Kidney (tissue), 14 donors: ENCODE data around the gene EPS8L1. TPM values are rescaled to one million over a fixed set of nuclear protein-coding genes. Genes with fewer than 3 reads are reported as not detected.

Source experiments
- DNase-seq, 5 donors: peaks; one replicate each; pipeline ENCODE4 v3.0.0-alpha.2; 2013 to 2020
- FAIRE-seq: peaks from 2 replicates; lab custom pipeline; 2012; peaks lifted over from hg19 to GRCh38; lab: Jason Lieb, UNC
- H3K27ac ChIP-seq, 2 donors: one replicate each; pipeline ENCODE4 v1.7.0; 2013; ENCODE audit warnings: low read depth in 2 of 2, low read length in 2 of 2, inconsistent platforms in 1 of 2
- H3K27me3 ChIP-seq: one replicate; pipeline ENCODE4 v1.7.1; 2013; ENCODE audit warnings: low read length, inconsistent platforms; ENCODE audit not compliant: control insufficient read depth, insufficient read depth
- H3K36me3 ChIP-seq, 3 donors: one replicate each; pipeline versions ENCODE4 v1.7.0 to v1.7.1; 2013; ENCODE audit warnings: low read length in 3 of 3, control low read depth in 1 of 3, inconsistent platforms in 1 of 3; ENCODE audit not compliant: insufficient read depth in 3 of 3, control insufficient read depth in 2 of 3
- H3K4me1 ChIP-seq, 3 donors: one replicate each; pipeline versions ENCODE4 v1.7.0 to v1.7.1; 2013; ENCODE audit warnings: low read length in 3 of 3, inconsistent platforms in 1 of 3, low read depth in 1 of 3; ENCODE audit not compliant: control insufficient read depth in 2 of 3, insufficient read depth in 2 of 3
- H3K4me3 ChIP-seq, 3 donors: one replicate each; pipeline versions ENCODE4 v1.7.0 to v1.8.1; 2013; ENCODE audit warnings: low read length in 3 of 3, control low read depth in 1 of 3, inconsistent platforms in 1 of 3
- H3K9ac ChIP-seq, 3 donors: one replicate each; pipeline versions ENCODE4 v1.7.0 to v1.7.1; 2013; ENCODE audit warnings: low read length in 3 of 3, control low read depth in 1 of 3, inconsistent platforms in 1 of 3
- H3K9me3 ChIP-seq, 3 donors: one replicate each; pipeline versions ENCODE4 v1.7.0 to v1.7.1; 2013; ENCODE audit warnings: low read length in 3 of 3, control low read depth in 1 of 3, inconsistent platforms in 1 of 3; ENCODE audit not compliant: control insufficient read depth in 2 of 3, insufficient read depth in 1 of 3
- intact Hi-C: fragments of 100-400 bp; cut with DNase I; formaldehyde crosslinking; loops from one replicate; pipeline ENCODE4 v1.11.1; 2022
- polyA plus RNA-seq: library from polyadenylated mRNA; stranded (reverse); fragments of 350-450 nt; fragmentation: Illumina TruSeq; extraction: RNeasy Lipid Tissue Mini Kit (QIAGEN cat#74804); gene quantifications from one replicate; pipeline ENCODE4 v1.2.3, GENCODE V29; 2014; ENCODE audit warnings: low read depth, low replicate concordance; ENCODE audit not compliant: insufficient read depth
- total RNA-seq: library from RNA; stranded (reverse); fragmentation: NEBNext Ultra II Directional; extraction: Animal tissue kit (Norgen Biotek cat#: 25700); gene quantifications from one replicate; pipeline ENCODE4 v1.2.1, GENCODE V29; 2021
- TF ChIP-seq, protein P1 (sequence below): IDR thresholded peaks from 3 replicates; pipeline ENCODE4 v1.5.1; 2012; ENCODE audit warnings: mild to moderate bottlenecking, moderate library complexity, borderline replicate concordance; ENCODE audit not compliant: insufficient read depth; ENCODE audit errors: extremely low read depth
- donor health status: control.
- donor health status: control.
- donor health status: control.
- donor health status: control.
- donor health status: control.
- donor health status: DM: yes; HTN: yes; CAD: no.
- donor health status: Normal renal cell carcinoma (clear cell type).

EPS8L1 gene
- total and polyA plus RNA-seq, 2 donors from 2014 or later = 45.4 to 95.0 TPM

GRCh38 chr19:55112777-55113569 is 37.3 kb downstream of the EPS8L1 start:
- H3K36me3 ChIP-seq = peaks cover 0 to 6% (median 4%) of the 10 kb centered on the region in 3 donors
- H3K27ac ChIP-seq = peak overlapping the region; percentile 63 to 83
- peak overlapping the region in 1 of 3 donors; percentile 29 for H3K9ac ChIP-seq
- peaks cover 0 to 21% (median 0%) of the 10 kb centered on the region in 3 donors for H3K4me1 ChIP-seq
- TF ChIP-seq, protein P1, sequence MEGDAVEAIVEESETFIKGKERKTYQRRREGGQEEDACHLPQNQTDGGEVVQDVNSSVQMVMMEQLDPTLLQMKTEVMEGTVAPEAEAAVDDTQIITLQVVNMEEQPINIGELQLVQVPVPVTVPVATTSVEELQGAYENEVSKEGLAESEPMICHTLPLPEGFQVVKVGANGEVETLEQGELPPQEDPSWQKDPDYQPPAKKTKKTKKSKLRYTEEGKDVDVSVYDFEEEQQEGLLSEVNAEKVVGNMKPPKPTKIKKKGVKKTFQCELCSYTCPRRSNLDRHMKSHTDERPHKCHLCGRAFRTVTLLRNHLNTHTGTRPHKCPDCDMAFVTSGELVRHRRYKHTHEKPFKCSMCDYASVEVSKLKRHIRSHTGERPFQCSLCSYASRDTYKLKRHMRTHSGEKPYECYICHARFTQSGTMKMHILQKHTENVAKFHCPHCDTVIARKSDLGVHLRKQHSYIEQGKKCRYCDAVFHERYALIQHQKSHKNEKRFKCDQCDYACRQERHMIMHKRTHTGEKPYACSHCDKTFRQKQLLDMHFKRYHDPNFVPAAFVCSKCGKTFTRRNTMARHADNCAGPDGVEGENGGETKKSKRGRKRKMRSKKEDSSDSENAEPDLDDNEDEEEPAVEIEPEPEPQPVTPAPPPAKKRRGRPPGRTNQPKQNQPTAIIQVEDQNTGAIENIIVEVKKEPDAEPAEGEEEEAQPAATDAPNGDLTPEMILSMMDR = no peak
- H3K9me3 ChIP-seq = no peaks in the 10 kb centered on the region
- intact Hi-C loops = no loop called here
- H3K27me3 ChIP-seq = no peaks in the 10 kb centered on the region
- no peak overlapping the region for H3K4me3 ChIP-seq
- DNase-seq (peak; percentile 63 to 81 (median 66)), FAIRE-seq (no peak)

GRCh38 chr19:55113570-55114039 is 37.9 kb downstream of the EPS8L1 start:
- Histone ChIP-seq H3K36me3 (peaks cover 0 to 6% (median 4%) of the 10 kb centered on the region in 3 donors), H3K9ac (peak overlapping the region in 1 of 3 donors; percentile 29), H3K27me3 (no peaks in the 10 kb centered on the region), H3K9me3 (no peaks in the 10 kb centered on the region), H3K4me1 (peaks cover 0 to 26% (median 0%) of the 10 kb centered on the region in 3 donors), H3K27ac (peak overlapping the region; percentile 63 to 83), H3K4me3 (no peak overlapping the region)
- intact Hi-C loops = no loop called here
- DNase-seq = peak; percentile 95 to 98 (median 96)
- TF ChIP-seq, protein P1 = no peak
- no peak for FAIRE-seq

DNA sequence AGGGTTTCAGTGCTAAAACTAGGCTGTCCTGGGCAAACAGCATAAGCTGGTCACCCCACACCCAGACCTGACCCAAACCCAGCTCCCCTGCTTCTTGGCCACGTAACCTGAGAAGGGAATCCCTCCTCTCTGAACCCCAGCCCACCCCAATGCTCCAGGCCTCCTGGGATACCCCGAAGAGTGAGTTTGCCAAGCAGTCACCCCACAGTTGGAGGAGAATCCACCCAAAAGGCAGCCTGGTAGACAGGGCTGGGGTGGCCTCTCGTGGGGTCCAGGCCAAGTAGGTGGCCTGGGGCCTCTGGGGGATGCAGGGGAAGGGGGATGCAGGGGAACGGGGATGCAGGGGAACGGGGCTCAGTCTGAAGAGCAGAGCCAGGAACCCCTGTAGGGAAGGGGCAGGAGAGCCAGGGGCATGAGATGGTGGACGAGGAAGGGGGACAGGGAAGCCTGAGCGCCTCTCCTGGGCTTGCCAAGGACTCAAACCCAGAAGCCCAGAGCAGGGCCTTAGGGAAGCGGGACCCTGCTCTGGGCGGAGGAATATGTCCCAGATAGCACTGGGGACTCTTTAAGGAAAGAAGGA is 39.0 kb downstream of the EPS8L1 start:
- Histone ChIP-seq H3K27ac (peak overlapping the region; percentile 25 to 32), H3K9ac (peak overlapping the region in 1 of 3 donors; percentile 46), H3K4me3 (no peak overlapping the region), H3K27me3 (no peaks in the 10 kb centered on the region), H3K36me3 (peaks cover 0 to 4% (median 0%) of the 10 kb centered on the region in 3 donors), H3K4me1 (peaks cover 0 to 26% (median 0%) of the 10 kb centered on the region in 3 donors), H3K9me3 (no peaks in the 10 kb centered on the region)
- FAIRE-seq (no peak), DNase-seq (peak in 2 of 5 donors; percentile 49 to 51)
- TF ChIP-seq, protein P1 = no peak
- intact Hi-C loops = no loop called here
